Measurements from ENCODE around the gene TRAPPC11.

The TRAPPC11 gene

DNA sequence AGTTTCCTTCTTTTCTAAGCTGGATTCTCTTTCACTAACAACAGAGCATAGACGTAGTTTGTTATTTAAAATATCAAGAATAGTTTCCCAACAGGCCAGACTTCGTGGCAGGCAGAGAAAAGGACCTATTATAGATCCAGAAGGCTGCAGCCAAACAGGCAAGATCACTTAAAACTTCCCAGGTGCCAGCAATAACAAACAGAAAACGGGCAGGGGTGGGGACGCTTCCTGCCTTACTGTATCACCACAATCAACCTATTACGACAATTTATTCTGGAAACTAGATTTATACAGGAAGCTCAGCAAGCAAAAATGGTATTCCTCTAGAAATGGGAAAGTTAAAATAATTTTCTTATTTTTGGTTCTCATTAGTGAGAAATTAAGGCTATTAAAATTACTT lies 22.2 kb upstream of the TRAPPC11 start:
- DNase-seq: no peak

DNA sequence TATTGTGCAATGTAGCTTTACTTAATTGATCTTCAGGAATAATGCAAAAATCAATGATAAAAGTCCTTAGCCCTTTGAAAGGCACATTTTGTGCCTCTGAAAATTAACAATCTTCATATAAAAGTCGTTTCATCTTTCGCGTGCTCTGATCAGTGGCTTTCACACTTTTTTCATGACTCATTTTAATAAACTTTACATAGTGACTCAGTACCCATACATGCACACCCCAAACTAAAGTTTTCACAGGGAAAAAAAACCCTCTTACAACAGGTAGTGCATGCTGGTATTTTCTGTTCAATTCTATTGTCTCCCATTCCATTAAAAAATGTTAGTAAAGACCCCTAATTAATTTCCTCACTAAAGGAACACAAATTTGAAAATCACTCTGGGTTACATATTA lies 21.6 kb upstream of the TRAPPC11 start:
- no peak for DNase-seq

DNA sequence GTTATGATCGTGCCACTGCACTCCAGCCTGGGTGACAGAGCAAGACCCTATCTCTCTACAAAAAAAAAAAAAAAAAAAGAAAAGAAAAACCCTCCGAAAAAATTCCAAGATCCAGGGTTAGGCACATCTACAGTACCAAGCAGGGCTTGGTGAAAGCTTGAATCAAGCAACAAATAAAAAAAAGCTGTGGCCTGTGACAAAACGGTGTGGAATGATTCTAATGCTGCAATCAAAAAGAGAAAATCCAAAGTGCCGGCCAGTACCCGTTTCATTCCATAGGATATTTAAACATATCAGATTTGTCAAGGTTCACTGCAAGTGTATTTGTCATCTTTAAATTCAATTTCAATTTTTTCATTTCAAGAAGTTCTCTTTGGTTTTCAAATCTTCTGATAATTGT lies 20.7 kb upstream of the TRAPPC11 start:
- DNase-seq: no peak

DNA sequence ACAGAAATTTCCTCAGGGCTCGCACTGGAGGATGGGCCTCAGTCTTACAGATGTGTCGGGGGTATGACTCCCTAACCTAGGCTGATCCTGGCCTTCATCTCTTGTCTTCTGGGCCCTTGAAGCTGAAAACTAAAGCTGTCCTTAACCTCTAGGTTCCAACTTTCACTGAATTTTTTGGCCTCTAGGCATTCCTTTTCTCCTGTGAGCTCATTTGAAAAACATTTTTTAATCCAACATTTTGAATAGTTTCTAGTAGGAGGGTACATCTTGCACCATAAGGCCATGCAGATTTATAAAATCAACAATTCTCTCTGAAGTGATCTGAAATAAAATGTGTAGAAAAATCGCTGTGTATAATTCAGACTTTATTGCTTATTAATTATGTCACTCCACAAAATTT lies 19.8 kb upstream of the TRAPPC11 start:
- no peak for DNase-seq

DNA sequence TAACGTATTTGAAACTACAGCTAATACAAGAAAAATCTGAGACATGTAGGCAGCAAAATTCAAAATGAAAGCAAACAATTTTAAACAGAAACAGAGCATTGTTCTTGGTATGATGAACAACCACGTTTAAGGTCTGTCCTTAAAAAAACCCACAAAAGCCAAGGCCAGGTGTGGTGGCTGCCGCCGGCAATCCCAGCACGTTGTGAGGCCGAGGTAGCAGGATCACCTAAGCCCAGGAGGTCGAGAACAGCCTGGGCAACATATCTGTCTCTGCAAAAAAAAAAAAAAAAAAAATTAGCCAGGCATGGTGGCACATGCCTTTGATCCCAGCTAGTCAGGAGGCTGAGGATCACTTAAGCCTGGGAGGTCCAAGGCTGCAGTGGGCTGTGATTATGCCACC lies 13.8 kb upstream of the TRAPPC11 start:
- DNase-seq: no peak

DNA sequence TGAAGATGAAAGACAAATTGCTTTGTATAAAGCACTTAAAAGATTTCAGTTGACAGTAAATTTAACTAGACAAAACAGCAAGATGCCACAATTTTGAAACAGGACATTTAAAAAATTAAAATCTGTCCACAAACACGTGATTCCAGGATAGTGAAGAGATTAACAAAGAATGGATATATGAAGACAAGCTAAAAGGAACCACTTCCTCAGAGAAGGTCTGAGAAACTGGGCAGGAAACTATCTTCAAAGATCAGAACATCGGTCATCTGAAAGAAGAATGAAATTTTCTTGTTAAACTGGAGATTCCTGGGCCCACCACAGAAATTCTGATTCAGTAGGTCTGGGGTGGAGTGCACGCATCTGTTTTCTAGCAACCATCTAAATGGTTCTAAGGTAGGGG lies 1.5 kb upstream of the TRAPPC11 start:
- DNase-seq: no peak

DNA sequence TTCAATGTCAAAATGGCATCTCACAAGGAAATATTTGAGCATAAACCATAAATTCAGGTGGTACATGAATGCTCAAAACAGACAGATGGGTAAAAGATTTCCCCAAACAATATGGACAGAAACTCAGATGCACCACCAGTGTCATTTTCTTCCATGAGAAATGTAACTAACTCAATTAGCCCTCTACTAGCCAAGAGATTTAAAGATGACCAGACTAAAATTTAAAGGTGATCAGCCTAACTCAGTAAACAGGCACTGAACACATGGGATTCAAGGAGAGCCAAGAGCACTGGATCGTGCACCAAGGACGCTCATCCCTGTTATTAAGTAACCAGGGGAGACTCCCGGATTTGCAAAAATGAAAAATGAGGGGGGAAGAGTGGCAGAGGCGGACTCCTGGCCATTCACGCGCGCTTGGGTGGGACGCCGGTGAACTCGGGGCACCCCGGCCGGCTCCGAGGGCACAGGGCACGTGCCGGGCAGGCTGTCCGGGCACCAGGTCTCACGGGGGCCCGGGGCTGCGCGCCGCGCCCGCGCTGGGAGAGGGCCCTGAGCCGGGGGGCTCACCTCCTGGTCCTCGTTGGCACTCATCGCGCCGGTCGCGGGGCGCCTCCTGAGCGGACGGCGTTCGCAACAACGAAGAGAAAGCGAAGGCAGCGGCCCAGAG lies 598 bp upstream of the TRAPPC11 start:
- DNase-seq: peak in 9 of 56 donors; percentile 2 to 65 (median 23)

DNA sequence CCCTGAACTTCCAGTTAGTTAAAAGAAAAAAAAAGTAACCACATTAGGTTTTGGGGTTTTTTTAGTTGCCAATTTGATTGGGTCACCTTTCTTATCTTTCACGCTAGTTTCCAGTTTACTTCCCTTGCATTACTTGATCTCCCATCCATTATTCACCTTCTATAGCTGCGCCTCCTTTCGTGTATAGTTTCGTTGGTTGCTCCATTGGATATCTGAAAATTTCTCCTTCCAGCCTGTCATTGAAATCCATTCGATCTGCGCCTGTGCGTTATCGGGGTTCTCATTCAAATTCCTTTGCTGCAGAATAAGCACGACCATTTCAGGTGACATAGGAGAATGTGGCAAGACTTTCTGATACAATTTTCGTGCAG lies 764 bp downstream of the TRAPPC11 start:
- DNase-seq: peak in 3 of 56 donors; percentile 1 to 5 (median 1)

DNA sequence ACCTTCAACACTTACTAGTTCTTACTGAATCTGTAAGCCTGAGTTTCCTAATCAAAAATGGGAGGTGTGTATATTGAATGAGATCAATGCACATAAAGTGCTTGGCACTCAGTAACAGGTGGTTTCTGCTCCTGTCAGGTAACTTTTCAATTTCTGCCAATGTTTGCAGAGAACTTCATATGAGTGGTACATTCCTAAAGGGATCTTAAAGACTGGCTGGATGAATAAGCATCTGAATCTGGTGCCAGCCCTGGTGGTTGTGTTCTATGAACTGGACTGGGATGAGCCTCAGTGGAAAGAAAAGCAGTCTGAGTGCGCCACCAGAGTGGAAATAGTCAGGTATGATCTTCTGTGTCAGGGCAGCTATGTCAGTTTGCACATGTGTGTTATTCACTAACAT lies 7.0 kb downstream of the TRAPPC11 start:
- DNase-seq: no peak

DNA sequence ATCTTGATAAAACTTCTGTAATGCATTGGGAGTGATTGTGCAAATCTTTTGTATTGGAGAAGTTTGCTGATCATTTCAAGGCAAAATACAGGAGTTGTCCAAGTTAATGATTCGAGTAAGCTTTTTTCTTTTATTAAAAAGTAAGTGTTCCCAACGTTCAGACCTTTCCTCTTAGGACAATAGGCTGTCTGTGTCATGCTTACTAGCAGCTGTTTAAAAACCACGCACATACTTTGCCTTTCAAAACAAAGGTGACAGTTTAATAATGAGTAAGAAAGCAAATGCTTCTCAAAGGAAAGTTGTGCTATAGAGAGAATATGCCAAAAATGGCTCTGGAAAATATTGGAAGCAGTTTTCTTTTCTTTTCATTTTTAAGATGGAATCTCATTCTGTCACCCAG lies 11.2 kb downstream of the TRAPPC11 start:
- no peak for DNase-seq

DNA sequence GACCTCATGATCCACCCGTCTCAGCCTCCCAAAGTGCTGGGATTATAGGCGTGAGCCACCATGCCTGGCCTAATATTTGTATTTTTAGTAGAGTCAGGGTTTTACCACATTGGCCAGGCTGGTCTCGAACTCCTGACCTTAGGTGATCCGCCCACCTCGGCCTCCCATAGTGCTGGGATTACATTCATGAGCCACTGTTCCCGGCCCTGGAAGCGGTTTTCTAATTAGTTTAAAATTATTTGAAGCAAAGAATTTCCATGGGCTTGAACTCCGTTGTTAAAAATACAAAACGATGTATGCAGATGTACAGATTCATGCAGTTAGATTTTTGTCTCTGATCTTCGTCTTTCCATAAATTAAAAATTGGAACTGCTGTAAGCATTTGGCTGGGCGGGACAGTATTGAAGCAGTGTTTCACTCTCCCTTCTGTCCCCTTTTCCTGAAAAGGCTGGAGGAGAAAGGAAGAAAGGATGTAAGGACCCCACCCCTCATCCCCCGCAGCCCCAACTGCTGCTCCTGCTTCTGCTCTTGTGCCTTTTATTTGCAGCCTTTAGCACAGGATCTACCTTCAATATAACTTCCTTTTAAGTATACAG lies 12.0 kb downstream of the TRAPPC11 start:
- DNase-seq: no peak

DNA sequence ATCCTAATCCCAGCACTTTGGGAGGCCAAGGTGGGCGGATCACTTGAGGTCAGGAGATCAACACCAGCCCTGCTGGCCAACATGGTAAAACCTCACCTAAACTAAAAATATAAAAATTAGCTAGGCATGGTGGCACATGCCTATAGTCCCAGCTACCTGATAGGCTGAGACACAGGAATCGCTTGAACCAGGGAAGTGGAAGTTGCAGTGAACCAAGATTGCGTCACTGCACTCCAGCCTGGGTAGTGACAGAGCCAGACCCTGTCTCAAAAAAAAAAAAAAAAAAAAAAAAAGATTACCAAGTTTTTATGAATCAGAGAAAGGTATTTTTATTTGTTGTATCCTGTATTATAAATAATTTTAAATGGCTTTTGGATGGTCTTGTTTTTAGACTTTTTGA lies 15.1 kb downstream of the TRAPPC11 start:
- no peak for DNase-seq

DNA sequence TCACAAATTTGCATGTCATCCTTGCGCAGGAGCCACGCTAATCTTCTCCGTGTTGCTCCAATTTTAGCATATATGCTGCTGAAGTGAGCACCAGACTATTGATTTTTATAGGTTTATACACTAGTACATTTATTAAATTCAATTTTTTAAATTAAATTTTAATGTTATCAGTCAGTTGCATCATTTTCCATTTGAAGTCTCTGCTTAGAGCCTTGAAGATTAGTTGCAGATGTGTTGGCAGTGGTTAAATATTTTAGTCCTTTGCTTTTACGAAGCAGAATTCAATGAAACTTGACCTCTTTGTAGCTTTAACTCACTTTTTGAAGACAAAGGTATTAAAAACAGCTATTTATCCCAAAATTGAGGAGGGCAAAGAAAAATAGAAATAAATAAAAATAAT lies 16.5 kb downstream of the TRAPPC11 start:
- DNase-seq: no peak

DNA sequence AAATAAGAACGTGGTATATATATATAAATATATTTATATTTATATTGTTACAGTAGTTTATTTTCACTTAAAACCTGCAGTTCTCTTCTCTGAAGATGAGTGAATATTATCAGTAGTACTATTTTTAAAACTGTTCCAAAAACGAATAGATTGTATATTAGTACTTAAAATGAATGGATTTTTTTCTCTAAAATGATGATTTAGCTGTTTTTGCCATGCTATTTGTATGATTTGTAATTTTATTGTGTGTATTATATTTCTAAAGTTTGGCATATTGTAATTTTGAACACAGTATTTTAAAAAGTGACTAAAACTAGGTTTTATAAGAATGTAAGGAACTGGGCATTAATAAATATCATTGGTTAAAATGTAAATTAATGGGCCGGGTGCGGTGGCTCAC lies 22.0 kb downstream of the TRAPPC11 start:
- no peak for DNase-seq

DNA sequence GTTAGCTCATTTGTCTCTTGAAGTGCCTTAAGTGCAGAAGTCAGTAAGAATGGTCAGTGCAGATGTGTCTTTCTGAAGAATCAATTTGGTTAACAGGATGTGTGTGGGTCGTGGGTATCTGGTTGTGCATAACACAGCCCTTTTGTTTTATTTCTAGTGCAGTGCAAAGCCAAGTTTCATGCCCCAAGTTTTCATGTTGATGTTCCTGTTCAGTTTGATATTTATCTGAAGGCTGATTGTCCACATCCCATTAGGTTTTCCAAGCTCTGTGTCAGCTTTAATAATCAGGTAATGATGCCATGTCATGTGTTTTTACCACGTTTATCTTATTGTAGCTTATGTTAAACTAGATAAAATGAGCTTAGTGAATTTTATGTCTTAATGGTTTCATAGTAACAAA lies 27.4 kb downstream of the TRAPPC11 start:
- DNase-seq: no peak

DNA sequence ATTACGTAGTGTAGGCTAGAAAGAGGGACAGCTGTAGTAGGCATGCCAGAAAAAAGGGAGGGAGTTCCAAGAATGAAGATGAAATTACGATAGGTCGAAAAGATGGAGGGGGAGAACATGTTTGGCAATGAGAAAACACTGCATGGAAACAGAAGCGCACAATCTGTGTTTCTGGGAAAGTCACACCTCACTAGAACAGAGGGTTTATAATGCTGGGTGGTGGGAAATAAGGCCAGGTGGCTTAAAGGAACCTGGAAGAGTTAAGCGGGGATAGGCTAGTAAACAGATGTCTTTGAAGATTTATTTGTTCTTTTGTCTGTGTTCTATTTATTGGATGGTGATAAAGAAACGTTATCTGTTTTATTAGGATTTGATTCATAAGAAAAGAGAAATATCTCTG lies 29.1 kb downstream of the TRAPPC11 start:
- no peak for DNase-seq

DNA sequence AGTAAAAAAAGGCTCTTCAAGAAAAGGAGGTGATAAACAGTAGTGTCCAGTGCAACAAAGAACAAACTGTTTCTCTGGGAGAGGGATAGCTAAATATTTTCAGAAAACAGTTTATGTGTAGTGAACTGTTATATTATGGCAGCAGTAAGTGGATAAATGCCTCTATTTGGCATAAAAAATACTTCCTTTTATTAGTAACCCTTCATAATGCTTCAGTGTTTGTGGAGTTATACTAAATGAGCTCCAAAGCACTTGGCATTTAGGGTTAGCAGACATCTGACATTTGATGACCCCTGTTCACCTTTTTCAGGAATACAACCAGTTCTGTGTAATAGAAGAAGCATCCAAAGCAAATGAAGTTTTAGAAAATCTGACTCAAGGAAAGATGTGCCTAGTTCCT lies 31.9 kb downstream of the TRAPPC11 start:
- no peak for DNase-seq

DNA sequence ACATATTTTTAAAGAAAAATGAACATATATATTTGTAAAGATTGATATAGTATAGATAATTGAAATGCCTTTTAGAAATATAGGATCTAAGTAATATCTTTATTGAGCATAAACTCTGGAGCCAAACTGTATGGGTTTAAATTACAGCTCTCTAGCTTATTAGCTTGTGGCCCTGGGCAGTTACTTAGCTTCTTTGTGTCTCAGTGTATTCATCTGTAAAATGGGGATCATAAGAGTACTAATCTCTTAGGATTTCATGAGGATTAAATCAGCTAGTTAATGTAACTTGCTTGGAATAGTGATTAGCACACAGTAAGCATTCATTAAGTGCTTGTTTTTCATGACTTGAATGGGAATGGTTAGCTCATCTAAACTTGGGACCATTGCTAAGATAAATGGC lies 32.8 kb downstream of the TRAPPC11 start:
- no peak for DNase-seq

DNA sequence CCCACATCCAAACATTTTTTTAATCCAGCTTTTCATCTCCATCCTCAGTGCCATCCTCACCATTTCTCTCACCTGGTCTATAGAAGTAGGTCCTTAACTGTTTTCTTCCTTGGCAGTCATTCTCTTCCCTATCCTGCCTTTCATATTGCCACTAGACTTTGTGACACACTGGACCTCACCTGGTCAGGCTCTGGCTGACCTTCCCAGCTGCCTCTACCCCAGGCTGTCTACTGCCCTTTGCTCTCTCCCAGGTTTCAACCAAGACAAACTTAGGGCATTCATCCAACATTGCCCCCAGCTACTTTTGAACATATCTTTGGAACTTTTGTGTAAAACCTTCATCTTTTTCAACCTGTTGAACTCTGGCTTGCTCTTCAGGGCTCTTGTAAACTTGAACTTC lies 39.8 kb downstream of the TRAPPC11 start:
- DNase-seq: no peak

DNA sequence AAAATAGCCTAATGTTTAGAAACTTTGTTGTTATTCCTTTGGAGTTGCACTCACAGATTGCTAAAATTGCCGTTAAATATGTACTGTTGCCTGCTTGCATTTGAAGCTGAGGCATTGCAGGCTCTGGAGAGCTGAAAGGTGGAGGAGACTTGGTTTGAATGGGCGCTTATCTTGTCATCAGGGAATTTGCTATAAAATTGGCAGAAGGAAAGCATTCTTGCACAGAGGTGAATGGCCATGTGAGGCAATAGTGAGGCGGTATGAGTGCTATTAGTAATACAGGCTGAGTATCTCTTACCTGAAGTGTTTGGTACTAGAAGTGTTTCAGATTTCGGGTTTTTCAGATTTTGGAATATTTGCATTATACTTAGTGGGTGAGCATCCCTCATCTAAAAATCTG lies 41.3 kb downstream of the TRAPPC11 start:
- no peak for DNase-seq

DNA sequence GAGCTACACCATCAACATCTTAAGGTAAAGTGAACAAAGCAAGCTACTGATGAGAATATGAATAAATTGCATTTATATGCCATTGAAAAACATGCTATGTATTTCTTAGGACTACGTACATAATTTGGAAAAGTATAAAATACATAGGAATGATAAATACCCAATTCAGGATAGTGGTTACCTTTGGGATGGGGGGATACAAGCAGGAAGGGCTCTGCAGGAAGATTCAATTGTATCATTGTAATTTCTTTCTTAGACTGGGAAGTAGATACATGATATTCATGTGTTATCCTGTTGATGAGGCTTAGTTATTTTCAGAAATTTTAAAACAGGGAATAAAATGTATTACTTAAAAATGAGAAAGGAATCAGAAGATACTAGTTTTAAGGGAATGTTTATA lies 43.4 kb downstream of the TRAPPC11 start:
- DNase-seq: no peak

DNA sequence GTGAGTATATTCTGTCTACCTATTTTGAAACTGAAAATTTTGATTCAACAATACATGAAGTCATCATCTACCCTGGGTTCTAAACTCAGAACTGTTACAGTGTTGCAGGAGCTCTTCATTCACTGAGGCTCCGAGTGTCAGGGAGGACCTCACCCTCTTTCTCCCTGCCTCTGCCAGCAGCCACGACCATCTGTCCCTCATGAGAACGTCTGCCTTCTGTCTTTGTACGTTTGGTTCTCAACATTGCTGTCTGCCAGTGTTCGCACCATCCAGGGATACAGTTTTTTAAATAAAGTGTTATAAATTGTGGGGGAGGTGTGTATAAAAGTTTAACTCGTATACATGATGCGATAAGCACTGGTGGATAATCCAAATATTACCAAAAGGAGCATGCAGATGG lies 55.5 kb downstream of the TRAPPC11 start:
- DNase-seq: peak in 3 of 56 donors; percentile 10 to 23 (median 12)

DNA sequence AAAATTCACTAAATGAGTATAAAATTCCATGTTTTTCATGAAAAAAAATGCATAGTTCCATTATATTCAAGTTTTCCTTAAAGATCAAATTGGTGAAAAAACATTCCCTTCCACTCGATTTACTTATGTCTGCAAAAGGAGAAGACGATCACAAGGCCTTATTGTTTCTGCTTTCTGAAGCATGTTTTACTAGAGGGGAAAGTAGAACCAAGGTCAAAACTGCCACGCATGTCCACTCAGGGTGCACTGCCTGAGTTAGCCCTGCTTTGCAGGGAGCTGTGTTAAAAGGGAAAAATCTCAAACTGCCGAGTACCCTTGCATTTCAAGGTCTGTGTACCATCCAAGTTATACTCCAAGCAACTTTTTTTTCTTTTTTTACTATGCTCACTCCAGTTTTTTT lies 57.2 kb downstream of the TRAPPC11 start:
- no peak for DNase-seq

DNA sequence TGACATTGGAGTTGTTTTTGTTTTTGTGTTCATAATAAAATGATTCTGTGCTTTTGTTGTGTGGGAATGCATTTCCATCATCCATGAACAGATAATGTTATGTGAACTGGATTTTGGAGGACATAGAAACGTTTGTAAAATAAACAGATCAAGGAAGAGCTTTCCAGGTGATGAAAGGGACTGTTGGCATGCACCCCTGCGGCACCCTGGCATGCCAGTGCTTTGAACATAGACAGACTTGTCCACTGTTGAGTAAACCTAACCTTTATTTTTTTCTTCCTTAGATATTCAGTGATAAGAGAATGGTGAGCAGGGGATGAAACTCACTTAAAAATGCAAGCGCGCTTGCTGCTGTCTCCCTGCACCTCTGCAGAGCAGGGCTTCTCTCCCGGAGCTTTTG lies 59.8 kb downstream of the TRAPPC11 start:
- no peak for DNase-seq

Data from amygdala (tissue), 56 donors.